ENCODE results near the gene SLC25A38. TPM values are rescaled to one million over a fixed set of nuclear protein-coding genes. Genes with fewer than 3 reads are reported as not detected.

Gene SLC25A38
- total RNA-seq, 1 experiment from 2014 or later, result 26.7 TPM

DNA sequence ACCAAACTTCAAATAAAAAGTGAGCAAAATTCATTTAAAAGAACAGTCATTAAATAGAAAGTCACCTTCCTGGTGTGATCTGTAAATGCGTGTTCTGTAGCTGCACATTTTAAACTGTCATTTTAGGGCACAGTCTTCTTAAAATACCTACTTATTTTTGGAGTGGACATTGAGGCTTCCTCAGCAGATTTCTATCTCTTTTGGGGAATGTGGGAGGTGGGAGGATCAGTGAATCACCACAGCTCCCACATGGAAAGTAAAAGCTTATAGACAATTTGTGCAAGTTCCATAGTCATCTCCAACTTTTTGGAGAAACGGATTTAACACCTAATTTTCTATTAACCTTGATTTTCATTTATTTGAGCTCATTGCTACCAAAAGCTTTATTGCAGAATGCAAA is 63.3 kb downstream of the SLC25A38 start:
- RAD21 ChIA-PET (ENCODE audit: low non-redundant PET in 1 of 2, low total read pairs in 2 of 2, uncharacterized antibody in 2 of 2, unreplicated experiment in 2 of 2), result interaction anchor here in 1 of 2 experiments (1.5 kb wide), 1 partner anchor 52 kb away, joined by 5 read pairs; no protein-coding TSS in a partner anchor

More for the DNA sequence above, 63.3 kb downstream of the SLC25A38 start:
- intact Hi-C loops (cut with micrococcal nuclease), result loop anchor here (5.0 kb wide), 1 partner anchor 731 kb away; no protein-coding TSS in a partner anchor
- ChIA-PET POLR2A (no interaction called here), CTCF (interaction anchor here (0.9 to 2.9 kb wide), 4 partner anchors 15 to 52 kb away, joined by 3 to 35 read pairs (median 4); no protein-coding TSS in a partner anchor)
- TF ChIP-seq, protein P1, sequence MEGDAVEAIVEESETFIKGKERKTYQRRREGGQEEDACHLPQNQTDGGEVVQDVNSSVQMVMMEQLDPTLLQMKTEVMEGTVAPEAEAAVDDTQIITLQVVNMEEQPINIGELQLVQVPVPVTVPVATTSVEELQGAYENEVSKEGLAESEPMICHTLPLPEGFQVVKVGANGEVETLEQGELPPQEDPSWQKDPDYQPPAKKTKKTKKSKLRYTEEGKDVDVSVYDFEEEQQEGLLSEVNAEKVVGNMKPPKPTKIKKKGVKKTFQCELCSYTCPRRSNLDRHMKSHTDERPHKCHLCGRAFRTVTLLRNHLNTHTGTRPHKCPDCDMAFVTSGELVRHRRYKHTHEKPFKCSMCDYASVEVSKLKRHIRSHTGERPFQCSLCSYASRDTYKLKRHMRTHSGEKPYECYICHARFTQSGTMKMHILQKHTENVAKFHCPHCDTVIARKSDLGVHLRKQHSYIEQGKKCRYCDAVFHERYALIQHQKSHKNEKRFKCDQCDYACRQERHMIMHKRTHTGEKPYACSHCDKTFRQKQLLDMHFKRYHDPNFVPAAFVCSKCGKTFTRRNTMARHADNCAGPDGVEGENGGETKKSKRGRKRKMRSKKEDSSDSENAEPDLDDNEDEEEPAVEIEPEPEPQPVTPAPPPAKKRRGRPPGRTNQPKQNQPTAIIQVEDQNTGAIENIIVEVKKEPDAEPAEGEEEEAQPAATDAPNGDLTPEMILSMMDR (IDR thresholded peaks at IDR 0.05 in 2 of 3, conservative IDR thresholded peaks at IDR 0.05 in 1 of 3; ENCODE audit: borderline replicate concordance in 1 of 3, insufficient read depth in 1 of 3, low read depth in 2 of 3, low read length in 2 of 3), result no peak
- no peak for TF ChIP-seq EGR1 (IDR thresholded peaks at IDR 0.05; ENCODE audit: low read depth)
- TF ChIP-seq, protein P2, sequence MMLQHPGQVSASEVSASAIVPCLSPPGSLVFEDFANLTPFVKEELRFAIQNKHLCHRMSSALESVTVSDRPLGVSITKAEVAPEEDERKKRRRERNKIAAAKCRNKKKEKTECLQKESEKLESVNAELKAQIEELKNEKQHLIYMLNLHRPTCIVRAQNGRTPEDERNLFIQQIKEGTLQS (IDR thresholded peaks at IDR 0.05), result no peak
- Histone ChIP-seq H2AFZ (ENCODE audit: low read depth, low read length, poor library complexity, severe bottlenecking) (no peak overlapping the region), H3K9me2 (ENCODE audit: insufficient read depth) (no peaks in the 10 kb centered on the region), H3K27me3 (ENCODE audit: insufficient read depth, low read length) (no peaks in the 10 kb centered on the region), H3K79me2 (ENCODE audit: insufficient read depth, low read length) (no peaks in the 10 kb centered on the region), H3K36me3 (ENCODE audit: control insufficient read depth in 1 of 2, insufficient read depth in 2 of 2, low read length in 2 of 2) (no peaks in the 10 kb centered on the region), H3K4me3 (replicated peaks in 1 of 2; ENCODE audit: low read depth in 1 of 2, low read length in 2 of 2) (no peak overlapping the region), H3K9me3 (ENCODE audit: control insufficient read depth in 1 of 2, insufficient read depth in 1 of 2, low read depth in 1 of 2, low read length in 2 of 2) (no peaks in the 10 kb centered on the region), H3K4me1 (ENCODE audit: control insufficient read depth in 1 of 2, insufficient read depth in 2 of 2, low read length in 2 of 2) (0 out of 4 replicates have a peak, but pooled peaks cover 0 to 2% of the 10 kb centered on the region in 2 experiments), H3K4me2 (ENCODE audit: low read length) (no peak overlapping the region), H3K27ac (ENCODE audit: low read depth, low read length) (no peak overlapping the region), H3K9ac (ENCODE audit: low read length) (no peak overlapping the region), H4K20me1 (ENCODE audit: insufficient read depth) (no peaks in the 10 kb centered on the region)
- DNase-seq (ENCODE audit: low read depth, low spot score) (no peak), ATAC-seq (no peak)
- no TSS peak for BruUV-seq (replicated peaks)

Other genes with a start within 250 kb of the SLC25A38 start
- gene CSRNP1, start 229.8 kb upstream of the SLC25A38 start, total RNA-seq (2021; ENCODE audit: unreplicated experiment), result 15.0 TPM
- not detected for gene XIRP1, start 190.8 kb upstream of the SLC25A38 start, total RNA-seq (2021; ENCODE audit: unreplicated experiment)
- 0.10 TPM for gene CX3CR1, start 103.3 kb upstream of the SLC25A38 start, total RNA-seq (2021; ENCODE audit: unreplicated experiment)
- not detected for gene CCR8, start 53.7 kb upstream of the SLC25A38 start, total RNA-seq (2021; ENCODE audit: unreplicated experiment)
- gene RPSA, start 23.4 kb downstream of the SLC25A38 start, total RNA-seq (2021; ENCODE audit: unreplicated experiment), result 2,486 TPM
- not detected for gene MOBP, start 84.3 kb downstream of the SLC25A38 start, total RNA-seq (2021; ENCODE audit: unreplicated experiment)

All from HCT116 (cell line).